Esophagus muscularis mucosa (tissue), 3 donors: Measurements from ENCODE around the gene AFF3.

Source experiments
- POLR2AphosphoS5 ChIP-seq, 2 donors: sonication (generic); formaldehyde crosslinking; IDR thresholded peaks; one replicate each; pipeline ENCODE4 v1.6.1; 2017; ENCODE audit warnings: antibody characterized with exemption in 2 of 2
- TF ChIP-seq, protein P1 (sequence below), 3 experiments: fragments of 200-600 bp in 2 of 3; fragments of 450-650 bp in 1 of 3; sonication (generic) in 2 of 3; IDR thresholded peaks; one replicate each; pipeline ENCODE4 v1.5.1; 2017 to 2019; ENCODE audit warnings: antibody characterized with exemption in 3 of 3, mild to moderate bottlenecking in 2 of 3, moderate library complexity in 1 of 3

DNA sequence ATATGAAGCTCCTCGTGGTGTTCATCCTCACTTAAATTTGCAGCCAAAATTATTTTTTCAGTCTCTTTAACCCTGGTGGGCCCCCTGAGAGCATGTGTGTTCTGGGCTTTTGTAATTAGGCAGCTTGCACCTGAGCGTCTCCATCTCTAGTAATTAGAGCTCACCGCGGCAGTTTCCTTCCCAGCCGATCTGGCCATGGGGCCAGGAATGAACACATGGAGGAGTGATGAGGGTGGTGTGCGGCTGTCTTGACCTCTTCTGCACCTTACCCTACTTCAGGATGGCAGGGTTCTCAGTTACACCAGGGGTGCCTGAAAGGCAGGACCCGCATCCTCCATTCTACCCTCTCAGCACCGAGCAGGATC is 98.5 kb downstream of the AFF3 start:
- no peak for TF ChIP-seq POLR2AphosphoS5 (IDR thresholded peaks at IDR 0.05)
- TF ChIP-seq, protein P1, sequence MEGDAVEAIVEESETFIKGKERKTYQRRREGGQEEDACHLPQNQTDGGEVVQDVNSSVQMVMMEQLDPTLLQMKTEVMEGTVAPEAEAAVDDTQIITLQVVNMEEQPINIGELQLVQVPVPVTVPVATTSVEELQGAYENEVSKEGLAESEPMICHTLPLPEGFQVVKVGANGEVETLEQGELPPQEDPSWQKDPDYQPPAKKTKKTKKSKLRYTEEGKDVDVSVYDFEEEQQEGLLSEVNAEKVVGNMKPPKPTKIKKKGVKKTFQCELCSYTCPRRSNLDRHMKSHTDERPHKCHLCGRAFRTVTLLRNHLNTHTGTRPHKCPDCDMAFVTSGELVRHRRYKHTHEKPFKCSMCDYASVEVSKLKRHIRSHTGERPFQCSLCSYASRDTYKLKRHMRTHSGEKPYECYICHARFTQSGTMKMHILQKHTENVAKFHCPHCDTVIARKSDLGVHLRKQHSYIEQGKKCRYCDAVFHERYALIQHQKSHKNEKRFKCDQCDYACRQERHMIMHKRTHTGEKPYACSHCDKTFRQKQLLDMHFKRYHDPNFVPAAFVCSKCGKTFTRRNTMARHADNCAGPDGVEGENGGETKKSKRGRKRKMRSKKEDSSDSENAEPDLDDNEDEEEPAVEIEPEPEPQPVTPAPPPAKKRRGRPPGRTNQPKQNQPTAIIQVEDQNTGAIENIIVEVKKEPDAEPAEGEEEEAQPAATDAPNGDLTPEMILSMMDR (IDR thresholded peaks at IDR 0.05), result no peak
